ENCODE measurements around the gene ITPRIP.

Gene ITPRIP

DNA sequence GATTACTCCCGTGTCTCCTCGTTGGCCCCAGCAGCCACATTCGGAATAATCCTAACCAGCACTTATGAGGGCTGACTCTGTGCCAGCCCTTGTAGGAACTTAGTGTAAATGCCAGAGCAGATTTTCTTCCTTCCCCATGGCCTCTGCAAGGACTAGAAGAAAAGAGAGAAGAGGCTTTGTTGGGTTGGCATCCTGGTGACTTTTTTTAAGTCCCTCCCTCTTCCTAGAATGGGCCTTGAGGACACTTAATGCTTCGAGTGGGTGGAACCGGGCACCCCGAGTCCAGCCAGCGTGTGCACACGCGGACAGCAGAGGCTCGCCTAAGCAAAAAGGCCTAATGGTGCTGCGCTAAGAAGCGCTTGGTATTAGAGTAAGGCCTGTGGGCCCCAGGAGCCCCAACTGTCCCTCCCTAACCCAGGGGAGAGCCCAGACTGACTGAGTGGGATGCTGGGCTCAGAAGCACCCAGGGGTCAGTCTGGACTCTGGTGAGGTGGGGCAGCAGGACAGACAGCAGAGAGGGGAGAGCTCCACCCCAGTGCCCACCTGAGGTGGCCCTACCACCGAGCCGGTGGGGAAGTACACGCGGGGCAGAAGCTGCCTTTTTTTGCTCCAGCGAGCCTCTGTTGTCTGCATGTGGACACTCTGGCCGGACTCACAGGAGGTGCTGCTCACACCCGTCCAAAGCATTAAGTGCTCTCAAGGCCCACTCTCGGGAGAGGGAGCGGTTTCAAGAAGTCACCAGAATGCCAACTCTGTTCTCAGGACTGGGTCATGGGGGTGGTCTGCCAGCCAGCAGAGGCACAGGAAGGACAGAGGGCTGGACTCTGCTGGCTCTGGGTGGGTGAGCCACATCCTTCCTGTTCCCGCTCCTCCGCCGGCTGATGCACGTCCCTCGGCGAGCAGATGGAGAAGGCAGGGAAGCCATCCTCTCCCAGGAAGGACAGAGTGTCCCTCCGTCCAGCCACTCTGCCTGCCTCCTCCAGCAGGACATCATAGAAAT lies 12.5 kb downstream of the ITPRIP start:
- no peak for DNase-seq (ENCODE audit: low spot score)

DNA sequence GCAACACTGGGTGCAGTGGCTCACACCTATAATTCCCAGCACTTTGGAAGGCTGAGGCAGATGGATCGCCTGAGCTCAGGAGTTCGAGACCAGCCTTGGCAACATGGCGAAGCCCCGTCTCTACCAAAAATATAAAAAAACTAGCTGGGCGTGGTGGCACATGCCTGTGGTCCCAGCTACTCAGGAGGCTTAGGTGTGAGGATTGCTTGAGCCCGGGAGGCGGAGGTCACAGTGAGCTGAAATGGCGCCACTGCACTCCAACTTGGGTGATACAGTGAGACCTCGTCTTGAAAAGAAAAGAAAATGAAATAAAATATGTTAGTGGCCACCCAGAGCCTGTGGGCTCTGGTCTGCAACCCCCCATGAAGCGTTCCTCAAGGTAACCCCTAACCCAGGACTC lies 13.3 kb downstream of the ITPRIP start:
- DNase-seq (ENCODE audit: low spot score) = no peak

GRCh38 chr10:104324221-104324686 lies 14.0 kb downstream of the ITPRIP start:
- DNase-seq (ENCODE audit: low spot score) = no peak

DNA sequence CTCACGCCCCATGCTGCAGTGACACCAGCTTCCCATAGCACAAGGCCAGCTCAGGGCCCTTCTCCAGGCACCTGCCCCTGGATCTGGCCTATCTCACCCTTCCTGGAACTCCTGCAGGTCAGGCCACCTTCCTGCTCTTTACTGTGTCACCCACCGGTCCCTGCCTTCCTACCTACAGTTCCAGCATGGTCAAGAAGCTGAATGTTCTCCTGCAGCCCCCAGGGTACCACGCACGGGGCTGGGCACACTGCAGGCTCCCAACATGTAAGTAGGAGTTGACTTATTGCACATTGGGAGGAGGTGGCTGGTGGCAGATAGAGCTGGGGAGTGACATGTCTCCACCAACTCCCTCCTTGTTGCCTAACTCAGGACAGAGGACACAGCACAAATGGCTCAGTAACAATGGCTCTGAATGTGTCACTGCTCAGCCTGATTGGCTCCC lies 14.5 kb downstream of the ITPRIP start:
- no peak for DNase-seq (ENCODE audit: low spot score)

GRCh38 chr10:104323085-104323484 lies 15.2 kb downstream of the ITPRIP start:
- DNase-seq (ENCODE audit: low spot score) = no peak

- no peak for DNase-seq (ENCODE audit: low spot score)
Measured at GRCh38 chr10:104322416-104322782, 15.9 kb downstream of the ITPRIP start.

DNA sequence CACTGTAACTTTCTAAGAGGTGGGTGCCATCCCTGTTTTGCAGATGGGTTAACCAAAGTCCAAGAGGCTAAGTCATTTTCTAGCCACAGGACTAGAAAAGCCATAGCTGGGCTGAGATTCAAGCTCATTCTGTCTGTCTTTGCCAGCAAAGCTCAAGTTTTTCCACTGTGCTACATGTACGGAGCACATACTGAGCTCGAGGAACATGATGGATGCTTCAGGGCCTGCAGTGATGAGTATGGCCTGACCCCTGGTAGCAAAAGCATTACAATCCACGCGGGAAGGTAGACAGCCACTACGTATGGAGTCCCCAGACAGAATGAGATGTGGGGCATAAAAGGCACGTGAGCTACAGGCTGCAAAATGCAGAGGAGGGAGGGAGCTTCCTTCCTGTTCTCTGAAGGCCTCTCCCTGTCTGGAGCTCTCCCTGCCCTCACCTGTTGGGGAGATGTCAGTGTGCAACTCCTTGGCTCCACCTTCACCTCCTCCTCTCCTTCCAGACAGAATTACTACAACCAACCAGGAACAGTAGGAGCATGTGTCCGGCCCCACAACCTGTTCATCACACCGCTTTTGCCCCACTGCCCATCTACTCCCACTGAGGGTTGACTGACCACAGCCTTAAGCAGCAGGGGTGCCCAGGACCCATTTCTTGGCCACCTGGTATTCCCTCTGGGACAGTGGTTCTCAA lies 16.4 kb downstream of the ITPRIP start:
- DNase-seq (ENCODE audit: low spot score) = no peak

DNA sequence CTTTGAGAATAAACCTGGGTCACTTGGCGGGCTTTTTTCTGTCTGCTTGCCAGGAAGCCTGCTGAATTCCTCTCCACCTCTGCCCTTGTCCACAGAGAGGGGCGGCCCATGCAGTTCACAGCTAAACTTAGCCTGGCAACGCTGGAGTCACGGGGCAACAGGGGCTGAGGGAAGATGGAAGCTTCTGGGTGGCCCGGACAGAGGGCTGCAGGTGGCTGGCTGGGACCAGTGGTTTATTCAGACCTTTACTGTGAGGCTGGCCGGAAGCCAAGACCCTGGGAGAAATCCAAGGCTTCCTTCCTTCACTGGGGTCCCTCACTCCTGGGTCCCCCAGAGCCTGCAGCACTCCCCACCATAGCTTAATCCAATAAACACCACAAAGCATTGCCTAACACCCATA lies 17.0 kb downstream of the ITPRIP start:
- no peak for DNase-seq (ENCODE audit: low spot score)

DNA sequence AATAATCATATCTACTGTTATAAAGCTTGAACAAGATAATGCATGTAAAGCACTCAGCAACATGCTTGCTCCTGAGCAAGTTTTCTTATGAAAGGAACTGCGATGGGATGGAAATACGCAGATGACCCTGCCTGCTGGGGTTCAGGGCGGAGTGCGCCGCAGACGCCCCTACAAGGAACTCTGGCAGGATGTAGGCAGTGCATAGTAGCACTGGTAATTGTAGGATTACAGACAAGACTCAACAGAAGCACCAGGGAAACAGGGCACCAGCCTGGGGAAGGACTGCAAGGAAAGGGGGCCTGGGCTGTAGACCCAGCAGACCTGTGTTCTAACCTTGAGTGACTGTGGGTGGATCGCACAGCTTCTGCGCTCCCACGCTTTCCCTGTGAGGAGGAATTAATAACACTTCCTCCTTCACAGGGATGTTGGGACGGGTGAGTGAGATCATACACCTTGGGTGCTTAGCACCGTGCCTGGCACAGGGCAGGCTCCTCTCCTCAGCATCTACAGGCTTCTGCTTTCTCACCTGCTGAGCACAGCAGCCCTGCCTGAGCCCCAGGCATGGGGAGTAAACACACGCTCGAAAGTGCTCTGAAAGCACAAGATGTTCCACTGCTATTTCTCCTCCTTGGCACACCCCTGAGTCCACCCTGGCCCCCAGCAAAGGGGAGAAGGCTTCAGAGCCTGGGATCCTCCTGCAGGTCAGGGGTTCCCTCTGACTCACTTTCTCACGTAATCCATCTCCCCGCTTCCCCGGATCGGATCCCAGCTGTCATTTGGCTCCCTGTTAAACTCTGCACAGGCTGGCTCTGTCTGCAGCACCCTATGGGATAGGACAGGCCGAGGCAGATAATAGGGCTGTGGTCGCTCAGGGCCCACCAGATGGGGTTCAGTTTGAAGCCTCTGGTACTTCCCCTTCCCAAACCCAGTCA lies 19.2 kb downstream of the ITPRIP start:
- DNase-seq (ENCODE audit: low spot score) = no peak

DNA sequence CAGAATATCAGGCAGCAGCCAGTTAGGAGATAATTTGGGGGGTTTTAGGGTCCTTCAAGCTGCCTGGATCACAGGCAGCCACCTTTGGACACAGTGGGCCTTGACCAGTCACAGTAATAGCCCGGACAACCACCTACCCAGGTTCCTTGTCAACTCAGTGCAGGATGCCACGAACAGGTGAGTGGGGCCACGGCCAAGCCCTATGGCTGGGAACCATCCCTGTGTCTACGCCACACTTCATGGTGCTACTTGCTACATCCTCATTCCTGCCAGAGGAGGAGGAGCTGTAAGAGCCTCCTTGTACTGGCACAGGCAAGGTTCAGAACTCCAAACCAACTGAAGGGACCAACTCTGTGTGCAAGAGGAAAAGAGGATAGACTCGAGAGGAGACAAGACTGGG lies 19.9 kb downstream of the ITPRIP start:
- DNase-seq (ENCODE audit: low spot score) = no peak

DNA sequence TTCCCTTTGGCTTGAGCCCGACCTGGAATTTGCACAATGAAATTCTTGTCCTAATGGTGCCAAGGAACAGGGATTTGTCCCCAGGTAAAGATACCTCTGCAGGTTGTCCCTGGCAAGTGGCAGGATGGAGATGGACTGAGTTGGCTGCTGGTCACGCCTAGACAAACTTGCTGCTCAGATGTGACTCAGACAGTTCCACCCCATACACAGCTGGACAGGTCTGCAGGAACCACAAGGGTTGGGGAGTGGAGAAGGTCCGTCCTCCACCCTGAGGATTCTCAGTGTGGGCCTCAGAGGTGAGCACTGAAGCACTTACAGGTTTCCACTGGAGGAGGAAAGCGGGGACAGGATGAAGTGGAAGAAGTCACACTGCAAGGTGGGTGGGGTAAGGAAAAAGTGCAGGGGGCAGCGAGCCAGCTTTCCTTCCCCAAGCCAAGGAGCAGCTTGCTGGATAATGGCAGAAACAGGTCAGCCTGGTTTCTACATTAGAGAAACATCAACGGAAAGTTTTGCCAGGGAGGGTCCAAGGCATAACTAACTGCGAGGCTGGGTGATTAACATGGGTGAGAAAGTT lies 20.5 kb downstream of the ITPRIP start:
- DNase-seq (ENCODE audit: low spot score) = no peak

GRCh38 chr10:104317269-104317710 lies 21.0 kb downstream of the ITPRIP start:
- DNase-seq (ENCODE audit: low spot score) = no peak

GRCh38 chr10:104316321-104317099 lies 21.8 kb downstream of the ITPRIP start:
- no peak for DNase-seq (ENCODE audit: low spot score)

GRCh38 chr10:104315486-104315921 lies 22.8 kb downstream of the ITPRIP start:
- no peak for DNase-seq (ENCODE audit: low spot score)

DNA sequence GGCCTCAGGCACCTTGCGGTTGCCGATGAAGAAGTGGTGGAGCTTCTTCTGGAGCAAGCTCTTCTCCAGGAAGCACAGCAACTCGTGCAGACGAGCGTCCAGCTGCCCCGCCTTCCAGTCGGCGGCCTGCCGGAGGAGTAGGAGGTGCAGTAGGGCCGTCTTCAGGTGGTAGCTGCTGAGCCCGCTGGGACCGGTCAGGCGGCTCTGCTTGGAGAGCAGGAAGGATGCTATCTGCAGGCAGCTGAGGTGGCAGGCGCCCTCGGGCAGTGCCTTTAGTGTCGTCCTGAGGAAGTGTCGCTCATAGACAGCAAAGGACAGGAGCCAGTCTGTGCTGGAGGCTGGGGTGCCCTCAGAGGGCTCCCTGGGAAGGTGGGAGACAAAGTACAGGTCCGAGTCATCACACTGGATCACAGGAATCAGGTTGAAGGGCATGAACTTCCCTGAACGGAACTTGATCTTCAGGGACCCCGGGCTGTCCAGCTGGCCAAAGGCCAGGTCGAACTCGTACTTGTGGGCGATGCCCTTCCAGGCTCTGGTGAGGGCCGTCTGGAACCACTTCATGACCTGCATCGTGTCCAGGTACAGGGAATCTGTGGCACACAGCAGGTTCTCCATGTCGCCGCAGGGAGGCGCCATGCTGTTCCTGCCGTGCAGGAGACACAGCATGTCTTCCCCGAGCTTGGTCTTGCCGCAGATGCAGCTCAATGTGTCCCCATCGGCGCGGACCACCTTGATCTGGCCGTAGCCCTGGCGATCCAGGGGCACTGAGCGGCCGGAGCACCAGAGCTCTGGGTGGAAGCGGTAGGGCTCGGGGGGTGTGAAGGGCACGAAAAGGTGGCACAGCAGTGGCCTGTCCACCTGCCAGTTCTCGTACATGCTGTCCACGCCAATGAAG lies 23.4 kb downstream of the ITPRIP start:
- no peak for DNase-seq (ENCODE audit: low spot score)

- DNase-seq (ENCODE audit: low spot score) = no peak
Measured at GRCh38 chr10:104311184-104311720, 27.0 kb downstream of the ITPRIP start.

DNA sequence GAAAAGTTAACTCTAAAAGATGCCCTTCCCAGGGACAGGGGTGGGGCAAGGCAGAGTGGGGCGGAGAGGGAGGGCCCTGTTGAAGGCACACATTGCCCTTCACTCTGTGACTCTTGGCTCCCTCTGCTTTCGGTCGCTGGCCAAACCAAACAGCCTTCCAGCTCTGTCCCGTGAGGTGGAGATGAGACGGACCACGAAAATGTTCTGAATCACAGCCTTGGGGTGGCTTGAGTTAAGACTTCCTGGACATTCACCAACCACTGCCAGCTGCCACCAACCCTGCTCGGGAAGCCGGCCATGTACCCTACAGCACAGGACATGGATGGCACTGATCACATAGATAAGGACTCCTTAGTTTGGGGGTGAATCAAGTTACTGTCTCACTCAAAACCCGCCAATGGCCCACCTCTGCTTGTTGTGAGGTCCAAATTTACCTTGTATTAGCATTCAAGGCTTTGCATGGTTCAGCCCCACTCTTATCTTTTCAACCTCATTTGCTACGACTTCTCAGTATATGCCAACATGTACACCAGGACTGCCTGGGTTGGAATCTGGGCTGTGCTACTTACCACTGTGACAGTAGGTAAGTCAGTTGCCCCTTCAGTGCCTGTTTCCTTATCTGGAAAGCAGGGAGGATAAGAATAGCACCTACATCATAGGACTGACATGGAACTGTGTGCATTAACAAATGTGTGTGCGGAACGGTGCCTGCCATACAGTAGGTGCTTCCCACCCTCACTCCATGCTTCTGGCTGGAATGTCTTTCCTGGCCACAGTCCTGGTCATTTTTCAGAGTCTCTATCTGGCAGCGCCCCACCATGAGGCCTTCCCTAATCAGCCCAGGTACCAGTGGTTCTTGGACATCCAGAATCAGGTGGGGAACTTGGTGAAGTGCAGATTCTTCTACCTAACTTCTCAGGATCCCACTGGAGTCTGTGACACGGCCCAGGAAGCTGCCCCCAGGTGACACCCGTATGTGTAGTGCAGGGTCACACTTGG lies 28.0 kb downstream of the ITPRIP start:
- no peak for DNase-seq (ENCODE audit: low spot score)

DNA sequence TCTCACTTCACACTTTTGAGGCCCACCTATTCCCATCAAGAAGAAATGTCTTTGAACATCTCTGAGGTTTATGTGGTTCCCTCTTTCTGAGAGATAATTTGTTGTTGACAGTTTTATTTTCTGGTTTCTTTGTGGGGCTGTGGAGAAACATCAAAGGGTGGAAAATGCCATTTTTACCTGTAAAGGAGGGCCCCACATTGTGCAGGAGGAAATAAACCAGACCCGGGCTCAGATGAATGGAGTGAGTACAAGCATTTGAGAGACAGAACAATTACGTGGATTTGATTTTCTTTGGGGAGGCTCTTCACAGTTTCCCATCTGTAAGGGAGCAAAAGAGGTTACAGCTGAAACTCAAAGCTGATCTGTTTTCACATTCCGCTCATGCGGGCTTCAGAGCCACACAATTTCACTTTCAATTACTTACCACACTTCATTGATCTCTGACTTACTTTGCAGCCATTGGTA lies 29.8 kb downstream of the ITPRIP start:
- no peak for DNase-seq (ENCODE audit: low spot score)
